K562 (cell line): ENCODE data around the gene ABCF3. TPM values are rescaled to one million over a fixed set of nuclear protein-coding genes. Genes with fewer than 3 reads are reported as not detected.

ENCODE experiments used
- ATAC-seq: fragments of 200-7000 bp; cut with Tn5 transposase; 3 replicates; pipeline ENCODE4 v1.9.1; 2020; ENCODE audit warnings: moderate library complexity
- BruUV-seq: library from RNA; stranded (reverse); fragments of 400-500 nt; replicated peaks from 2 replicates; lab custom pipeline; 2021; lab: Mats Ljungman, UMichigan
- CTCF ChIA-PET: fragments of 300-600 bp; formaldehyde crosslinking; extraction: SDS; loops from one replicate; lab custom pipeline; 2021; ENCODE audit warnings: low intra/inter-chr PET ratio; lab: Yijun Ruan, JAX
- POLR2A ChIA-PET: fragments of 300-600, 350-650 bp; sonication (Branson Sonifier 250); formaldehyde crosslinking; extraction: SDS; loops from one replicate; lab custom pipeline; 2021; ENCODE audit warnings: antibody characterized with exemption, inconsistent platforms; lab: Yijun Ruan, JAX
- DNase-seq, 4 experiments: peaks; one replicate each; pipeline versions ENCODE4 v3.0.0 to v3.0.0-alpha.2; 2011 to 2018; ENCODE audit warnings: low spot score in 3 of 4, mixed read lengths in 3 of 4; ENCODE audit errors: extremely low read depth in 1 of 4
- FAIRE-seq: peaks from 2 replicates; lab custom pipeline; 2011; peaks lifted over from hg19 to GRCh38; lab: Jason Lieb, UNC
- H2AFZ ChIP-seq: 2 replicates; pipeline ENCODE4 v1.6.0; 2011; ENCODE audit warnings: low read depth, low read length, control low read depth, inconsistent platforms
- H3K27ac ChIP-seq: fragments of 200-600 bp; 3 replicates; pipeline ENCODE4 v1.8.0; 2011; ENCODE audit warnings: low read depth, mild to moderate bottlenecking, control low read depth, inconsistent platforms, low read length, moderate library complexity, mixed read lengths; ENCODE audit errors: extremely low read depth
- H3K27me3 ChIP-seq, 2 experiments: fragments of 300-600 bp in 1 of 2; 2 replicates in 1 of 2; 3 replicates in 1 of 2; pipeline versions ENCODE4 v1.6.0 to v1.8.0; 2011; ENCODE audit warnings: inconsistent platforms in 2 of 2, low read length in 2 of 2, mild to moderate bottlenecking in 1 of 2, mixed read lengths in 1 of 2, moderate library complexity in 1 of 2; ENCODE audit not compliant: control insufficient read depth in 2 of 2, insufficient read depth in 2 of 2
- H3K36me3 ChIP-seq: fragments of 300-600 bp; 3 replicates; pipeline ENCODE4 v1.8.0; 2011; ENCODE audit warnings: mild to moderate bottlenecking, low read length, inconsistent platforms; ENCODE audit not compliant: control insufficient read depth, insufficient read depth
- H3K4me1 ChIP-seq, 2 experiments: fragments of 200-600 bp in 1 of 2; replicated peaks in 1 of 2; 2 replicates in 1 of 2; 3 replicates in 1 of 2; pipeline versions ENCODE4 v1.5.1 to v1.8.0; 2011; ENCODE audit warnings: inconsistent platforms in 2 of 2, low read length in 2 of 2, mild to moderate bottlenecking in 1 of 2, mixed read lengths in 1 of 2, moderate library complexity in 1 of 2; ENCODE audit not compliant: control insufficient read depth in 2 of 2, insufficient read depth in 2 of 2
- H3K4me2 ChIP-seq: 2 replicates; pipeline ENCODE4 v1.6.1; 2011; ENCODE audit warnings: low read length, control low read depth, inconsistent platforms, mixed read lengths; ENCODE audit not compliant: insufficient read depth
- H3K4me3 ChIP-seq: fragments of 200-600 bp; sonication (generic), shearing (Covaris generic); 2 replicates; pipeline ENCODE4 v1.5.1; 2016; ENCODE audit warnings: control low read depth, inconsistent platforms
- H3K79me2 ChIP-seq: fragments of 200-600 bp; 3 replicates; pipeline ENCODE4 v1.8.0; 2011; ENCODE audit warnings: low read length, inconsistent platforms; ENCODE audit not compliant: control insufficient read depth, insufficient read depth
- H3K9ac ChIP-seq, 2 experiments: 2 replicates each; pipeline versions ENCODE4 v1.6.0 to v1.6.1; 2011; ENCODE audit warnings: low read depth in 2 of 2, low read length in 2 of 2, control low read depth in 1 of 2, inconsistent platforms in 1 of 2, mild to moderate bottlenecking in 1 of 2, mixed read lengths in 1 of 2; ENCODE audit not compliant: insufficient read depth in 1 of 2
- H3K9me1 ChIP-seq: one replicate; pipeline ENCODE4 v1.6.0; 2011; ENCODE audit warnings: inconsistent platforms, mild to moderate bottlenecking, low read length, moderate library complexity; ENCODE audit not compliant: control insufficient read depth, insufficient read depth
- H3K9me3 ChIP-seq: replicated peaks from 2 replicates; pipeline ENCODE4 v1.5.1; 2011; ENCODE audit warnings: low read depth, low read length, inconsistent platforms; ENCODE audit not compliant: control insufficient read depth, insufficient read depth
- H4K20me1 ChIP-seq: replicated peaks from 2 replicates; pipeline ENCODE4 v1.6.1; 2011; ENCODE audit warnings: low read length, inconsistent platforms, mixed read lengths; ENCODE audit not compliant: control insufficient read depth, insufficient read depth
- GTF2E2 ChIP-seq: fragments of 200-800 bp; sonication (Bioruptor generic); IDR thresholded peaks from 2 replicates; pipeline ENCODE4 v1.6.1; 2016; ENCODE audit warnings: missing genetic modification characterization, missing compliant biosample characterization
- ILK ChIP-seq: fragments of 450-650 bp; IDR thresholded peaks from 2 replicates; pipeline ENCODE4 v1.6.1; 2016; ENCODE audit warnings: missing genetic modification characterization, low read depth, mild to moderate bottlenecking, missing compliant biosample characterization, moderate library complexity, borderline replicate concordance
- NR3C1 ChIP-seq: sonication (generic); formaldehyde crosslinking; IDR thresholded peaks from 2 replicates; pipeline ENCODE4 v1.8.1; 2022; ENCODE audit warnings: missing genetic modification reagents
- NRF1 ChIP-seq, 2 experiments: fragments of 450-650 bp; IDR thresholded peaks in 1 of 2; conservative IDR thresholded peaks in 1 of 2; 2 replicates each; pipeline ENCODE4 v1.6.1; 2014; ENCODE audit warnings: mild to moderate bottlenecking in 2 of 2
- ZNF23 ChIP-seq: fragments of 250-450 bp; sonication (Bioruptor Pico); IDR thresholded peaks from 2 replicates; pipeline ENCODE4 v1.4.0; 2020; ENCODE audit warnings: mild to moderate bottlenecking
- WGBS: fragments of 100-300 bp; shearing (Covaris generic); methylation state at CpG from one replicate; pipeline ENCODE4 v1.1.6; 2016; ENCODE audit warnings: low coverage, mixed read lengths; ENCODE audit not compliant: insufficient coverage; ENCODE audit errors: missing lambda C conversion rate; 5-methylcytosine and 5-hydroxymethylcytosine counted together
- in situ Hi-C: fragments of 300-500 bp; cut with MboI; formaldehyde crosslinking; loops from 4 replicates; pipeline ENCODE4 v1.15.0; 2018; ENCODE audit warnings: inconsistent platforms, mixed read lengths
- intact Hi-C: fragments of 100-400 bp; cut with micrococcal nuclease; formaldehyde crosslinking; loops from 2 replicates; pipeline ENCODE4 v1.14.2; 2022
- polyA plus RNA-seq, 8 experiments: library from polyadenylated mRNA; depleted of rRNA in 4 of 8; stranded (reverse) in 5 of 8; unstranded in 3 of 8; fragments of >200 nt; fragmentation: Nextera tagmentation in 2 of 8; fragmentation: Illumina TruSeq in 1 of 8; extraction: Ambion mirVana in 2 of 8; extraction: Trizol in 1 of 8; gene quantifications; 2 replicates each; pipeline versions ENCODE4 v1.2.1 to v1.2.3, GENCODE V29; 2011 to 2014; ENCODE audit warnings: inconsistent platforms in 1 of 8, missing spikeins in 1 of 8
- total RNA-seq, 7 experiments: library from RNA; depleted of rRNA in 6 of 7; stranded (reverse); fragments of >200 nt in 6 of 7; fragmentation: Illumina TruSeq in 2 of 7; extraction: Trizol in 2 of 7; gene quantifications; 2 replicates each; pipeline versions ENCODE4 v1.2.1 to v1.2.3, GENCODE V29; 2011 to 2021; ENCODE audit warnings: low replicate concordance in 1 of 7
- TF ChIP-seq, protein P1 (sequence below): sonication (generic); formaldehyde crosslinking; IDR thresholded peaks from 2 replicates; pipeline ENCODE4 v1.8.1; 2023; ENCODE audit warnings: mild to moderate bottlenecking, missing genetic modification reagents

The ABCF3 gene
- total and polyA plus RNA-seq, 9 of the 15 experiments (the other 6 are each of a cell fraction or from before 2014, with no cell fraction given): 6.7 to 77.9 (median 45.1) TPM

- ATAC-seq: no peak
Measured at GRCh38 chr3:184237807-184238206, 51.8 kb downstream of the ABCF3 start.

More at GRCh38 chr3:184237807-184238206, 51.8 kb downstream of the ABCF3 start:
- intact Hi-C loops: no loop called here
- 8% methylated on average over 1 of the region's 1 CpG for WGBS
- no peak overlapping the region for H3K4me2 ChIP-seq
- no peaks in the 10 kb centered on the region for H3K9me3 ChIP-seq
- ChIA-PET CTCF (no interaction called here), POLR2A (interaction anchor here (0.7 to 1.0 kb wide), 2 partner anchors 10 kb away, joined by 3 to 5 read pairs; no protein-coding TSS in a partner anchor)
- no peak overlapping the region for H3K27ac ChIP-seq
- TF ChIP-seq GTF2E2 (tag) (no peak), NRF1 (conservative IDR thresholded peaks at IDR 0.05 in 1 of 2, IDR thresholded peaks at IDR 0.05 in 1 of 2) (no peak), NR3C1 (CRISPR knock-in tag) (no peak), ILK (tag) (no peak), ZNF23 (CRISPR knock-in tag) (no peak)
- TF ChIP-seq, protein P1, sequence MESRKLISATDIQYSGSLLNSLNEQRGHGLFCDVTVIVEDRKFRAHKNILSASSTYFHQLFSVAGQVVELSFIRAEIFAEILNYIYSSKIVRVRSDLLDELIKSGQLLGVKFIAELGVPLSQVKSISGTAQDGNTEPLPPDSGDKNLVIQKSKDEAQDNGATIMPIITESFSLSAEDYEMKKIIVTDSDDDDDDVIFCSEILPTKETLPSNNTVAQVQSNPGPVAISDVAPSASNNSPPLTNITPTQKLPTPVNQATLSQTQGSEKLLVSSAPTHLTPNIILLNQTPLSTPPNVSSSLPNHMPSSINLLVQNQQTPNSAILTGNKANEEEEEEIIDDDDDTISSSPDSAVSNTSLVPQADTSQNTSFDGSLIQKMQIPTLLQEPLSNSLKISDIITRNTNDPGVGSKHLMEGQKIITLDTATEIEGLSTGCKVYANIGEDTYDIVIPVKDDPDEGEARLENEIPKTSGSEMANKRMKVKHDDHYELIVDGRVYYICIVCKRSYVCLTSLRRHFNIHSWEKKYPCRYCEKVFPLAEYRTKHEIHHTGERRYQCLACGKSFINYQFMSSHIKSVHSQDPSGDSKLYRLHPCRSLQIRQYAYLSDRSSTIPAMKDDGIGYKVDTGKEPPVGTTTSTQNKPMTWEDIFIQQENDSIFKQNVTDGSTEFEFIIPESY: no peak
- peaks cover 9% of the 10 kb centered on the region; the same call in 2 of the 3 replicates for H3K36me3 ChIP-seq
- no peak for DNase-seq
- BruUV-seq: no TSS peak
- H4K20me1 ChIP-seq: peaks cover 24% of the 10 kb centered on the region
- H3K4me1 ChIP-seq: peaks cover 0 to 32% of the 10 kb centered on the region in 2 experiments; a peak in 3 of 5 replicates
- H3K27me3 ChIP-seq: peaks cover 3 to 30% of the 10 kb centered on the region in 2 experiments; a peak in 4 of 5 replicates
- H3K79me2 ChIP-seq: no peaks in the 10 kb centered on the region
- H3K4me3 ChIP-seq: no peak overlapping the region
- H3K9me1 ChIP-seq: no peaks in the 10 kb centered on the region
- no peak overlapping the region for H2AFZ ChIP-seq
- H3K9ac ChIP-seq: no peak overlapping the region
- no peak for FAIRE-seq
- in situ Hi-C loops: no loop called here
